Breast epithelium (tissue), 4 donors: Measurements from ENCODE around the gene THSD8. TPM values are rescaled to one million over a fixed set of nuclear protein-coding genes. Genes with fewer than 3 reads are reported as not detected.
"Not testable (repeated sequence)": the region's sequence is repeated elsewhere in the genome, so short reads cannot be mapped to it uniquely, and the experiment has no call there.

ENCODE experiments used
- DNase-seq, 2 donors: peaks; one replicate each; pipeline ENCODE4 v3.0.0-alpha.2; 2019; ENCODE audit warnings: low spot score in 2 of 2
- H3K27ac ChIP-seq, 2 donors: fragments of 200-600 bp; sonication (generic) in 1 of 2; one replicate each; pipeline ENCODE4 v1.5.1; 2016 to 2019; ENCODE audit warnings: mild to moderate bottlenecking in 1 of 2
- H3K27me3 ChIP-seq, 2 donors: fragments of 200-600 bp; sonication (generic) in 1 of 2; one replicate each; pipeline versions ENCODE4 v1.5.1 to v1.6.0; 2017 to 2019; ENCODE audit warnings: control low read depth in 1 of 2, mild to moderate bottlenecking in 1 of 2
- H3K36me3 ChIP-seq: fragments of 200-600 bp; one replicate; pipeline ENCODE4 v1.5.1; 2019
- H3K4me1 ChIP-seq, 2 donors: fragments of 200-600 bp; sonication (generic); one replicate each; pipeline ENCODE4 v1.5.1; 2016 to 2019; ENCODE audit warnings: control low read depth in 1 of 2
- H3K4me3 ChIP-seq, 3 donors: fragments of 200-600 bp; sonication (generic); 1 replicate in 2 of 3; 2 replicates in 1 of 3; pipeline ENCODE4 v1.5.1; 2016 to 2019; ENCODE audit warnings: mild to moderate bottlenecking in 3 of 3, moderate library complexity in 2 of 3
- H3K9me3 ChIP-seq, 2 donors: fragments of 200-600 bp; sonication (generic) in 1 of 2; one replicate each; pipeline ENCODE4 v1.5.1; 2016 to 2019; ENCODE audit warnings: control low read depth in 1 of 2
- POLR2A ChIP-seq: fragments of 450-650 bp; IDR thresholded peaks from one replicate; pipeline ENCODE4 v1.6.1; 2016; ENCODE audit warnings: antibody characterized with exemption, mild to moderate bottlenecking, moderate library complexity
- POLR2AphosphoS5 ChIP-seq, 3 donors: sonication (generic); formaldehyde crosslinking; IDR thresholded peaks; one replicate each; pipeline ENCODE4 v1.6.1; 2017; ENCODE audit warnings: antibody characterized with exemption in 3 of 3
- intact Hi-C: fragments of 100-400 bp; cut with DNase I; formaldehyde crosslinking; loops from one replicate; pipeline ENCODE4 v1.15.1; 2023; ENCODE audit warnings: low total_unique reads
- total RNA-seq, 3 donors: library from RNA; depleted of rRNA; stranded (reverse); fragments of >200 nt; gene quantifications; one replicate each; pipeline ENCODE4 v1.1.0, GENCODE V29; 2016
- TF ChIP-seq, protein P1 (sequence below), 3 donors: fragments of 450-650 bp; IDR thresholded peaks; one replicate each; pipeline ENCODE4 v1.5.1; 2016 to 2017; ENCODE audit warnings: antibody characterized with exemption in 3 of 3, mild to moderate bottlenecking in 3 of 3, moderate library complexity in 3 of 3

Gene THSD8
- total RNA-seq, 3 donors from 2014 or later = not detected

DNA sequence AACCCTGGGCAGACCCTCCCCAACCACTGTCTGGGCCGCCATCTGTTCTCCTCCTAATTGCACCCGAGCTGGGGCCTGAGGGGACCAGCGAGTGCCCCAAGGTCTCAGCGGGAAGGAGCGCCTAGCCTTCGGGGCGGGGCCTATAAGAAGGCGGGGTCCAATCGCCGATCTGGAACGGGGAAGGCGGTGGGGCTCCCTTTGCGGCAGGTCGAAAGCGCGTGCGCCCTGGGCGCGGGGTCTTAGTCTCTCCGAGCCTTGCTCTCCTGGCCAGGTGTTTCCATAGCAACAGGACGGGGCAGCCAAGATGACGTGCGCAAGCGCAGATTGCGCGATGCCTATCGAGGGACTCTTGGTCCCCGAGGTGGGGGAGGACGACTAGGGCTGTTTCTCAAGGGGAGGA is 39.2 kb downstream of the THSD8 start:
- Histone ChIP-seq H3K9me3 (no peaks in the 10 kb centered on the region), H3K27ac (no peak overlapping the region), H3K27me3 (peaks cover 12 to 78% of the 10 kb centered on the region in 2 donors), H3K4me3 (peak overlapping the region in 2 of 3 donors; percentile 23 to 24), H3K4me1 (peaks cover 4 to 6% of the 10 kb centered on the region in 2 donors), H3K36me3 (no peaks in the 10 kb centered on the region)
- no peak for TF ChIP-seq POLR2A
- TF ChIP-seq POLR2AphosphoS5 (IDR thresholded peaks at IDR 0.05) = no peak
- TF ChIP-seq, protein P1, sequence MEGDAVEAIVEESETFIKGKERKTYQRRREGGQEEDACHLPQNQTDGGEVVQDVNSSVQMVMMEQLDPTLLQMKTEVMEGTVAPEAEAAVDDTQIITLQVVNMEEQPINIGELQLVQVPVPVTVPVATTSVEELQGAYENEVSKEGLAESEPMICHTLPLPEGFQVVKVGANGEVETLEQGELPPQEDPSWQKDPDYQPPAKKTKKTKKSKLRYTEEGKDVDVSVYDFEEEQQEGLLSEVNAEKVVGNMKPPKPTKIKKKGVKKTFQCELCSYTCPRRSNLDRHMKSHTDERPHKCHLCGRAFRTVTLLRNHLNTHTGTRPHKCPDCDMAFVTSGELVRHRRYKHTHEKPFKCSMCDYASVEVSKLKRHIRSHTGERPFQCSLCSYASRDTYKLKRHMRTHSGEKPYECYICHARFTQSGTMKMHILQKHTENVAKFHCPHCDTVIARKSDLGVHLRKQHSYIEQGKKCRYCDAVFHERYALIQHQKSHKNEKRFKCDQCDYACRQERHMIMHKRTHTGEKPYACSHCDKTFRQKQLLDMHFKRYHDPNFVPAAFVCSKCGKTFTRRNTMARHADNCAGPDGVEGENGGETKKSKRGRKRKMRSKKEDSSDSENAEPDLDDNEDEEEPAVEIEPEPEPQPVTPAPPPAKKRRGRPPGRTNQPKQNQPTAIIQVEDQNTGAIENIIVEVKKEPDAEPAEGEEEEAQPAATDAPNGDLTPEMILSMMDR (IDR thresholded peaks at IDR 0.05) = no peak
- intact Hi-C loops = loop anchor here (10.0 kb wide), 1 partner anchor 76 kb away; no protein-coding TSS in a partner anchor
- no peak for DNase-seq

DNA sequence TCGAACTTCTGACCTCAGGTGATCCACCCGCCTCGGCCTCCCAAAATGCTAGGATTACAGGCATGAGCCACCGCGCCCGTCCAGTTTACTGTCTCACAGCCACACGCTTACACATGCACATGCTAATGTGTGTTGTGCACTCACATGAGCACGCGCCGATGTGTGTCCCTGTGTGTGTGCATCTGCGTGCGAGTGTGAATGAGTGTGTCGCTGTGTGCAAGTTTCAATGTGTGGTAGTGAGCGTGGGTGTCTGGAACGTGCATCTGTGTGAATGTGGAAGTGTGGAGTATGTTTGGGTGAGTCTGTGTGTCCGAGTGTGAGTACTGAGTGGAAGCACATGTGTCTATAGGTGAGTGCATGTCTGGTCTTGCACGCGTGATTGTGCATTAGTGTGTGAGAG is 40.6 kb downstream of the THSD8 start:
- Histone ChIP-seq H3K27ac (no peak overlapping the region), H3K9me3 (no peaks in the 10 kb centered on the region), H3K4me1 (peaks cover 4 to 11% of the 10 kb centered on the region in 2 donors), H3K36me3 (no peaks in the 10 kb centered on the region), H3K27me3 (peaks cover 12 to 66% of the 10 kb centered on the region in 2 donors), H3K4me3 (no peak overlapping the region)
- no peak for TF ChIP-seq POLR2AphosphoS5 (IDR thresholded peaks at IDR 0.05)
- TF ChIP-seq POLR2A = no peak
- TF ChIP-seq, protein P1 (IDR thresholded peaks at IDR 0.05) = no peak
- intact Hi-C loops = loop anchor here (10.0 kb wide), 1 partner anchor 78 kb away; no protein-coding TSS in a partner anchor
- no peak for DNase-seq

DNA sequence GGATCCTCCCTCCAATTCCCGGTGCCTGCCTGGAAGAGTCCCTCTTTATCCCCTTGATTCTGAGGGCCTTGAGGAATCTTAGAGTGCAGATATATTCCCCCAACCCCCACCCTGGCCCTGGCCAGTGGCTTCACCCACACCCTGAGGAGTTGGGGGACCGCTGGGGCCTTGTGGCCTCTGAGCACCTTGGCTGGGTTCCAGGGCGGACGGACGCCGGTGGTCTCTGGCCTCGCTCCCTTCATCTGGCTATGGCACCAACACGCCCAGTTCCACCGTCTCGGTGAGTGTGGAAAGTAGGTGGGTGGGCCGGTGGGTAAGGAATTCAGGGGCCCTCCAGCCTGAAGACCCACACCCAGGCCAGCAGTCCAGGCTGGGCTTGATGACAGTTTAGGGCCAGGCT is 41.5 kb downstream of the THSD8 start:
- TF ChIP-seq POLR2A (no peak), POLR2AphosphoS5 (IDR thresholded peaks at IDR 0.05) (no peak)
- TF ChIP-seq, protein P1 (IDR thresholded peaks at IDR 0.05) = no peak
- Histone ChIP-seq H3K9me3 (no peaks in the 10 kb centered on the region), H3K36me3 (no peaks in the 10 kb centered on the region), H3K27me3 (peaks cover 8 to 59% of the 10 kb centered on the region in 2 donors), H3K4me1 (peaks cover 4 to 11% of the 10 kb centered on the region in 2 donors), H3K4me3 (no peak overlapping the region), H3K27ac (no peak overlapping the region)
- DNase-seq = no peak
- intact Hi-C loops = loop anchor here (10.0 kb wide), 1 partner anchor 79 kb away; no protein-coding TSS in a partner anchor

DNA sequence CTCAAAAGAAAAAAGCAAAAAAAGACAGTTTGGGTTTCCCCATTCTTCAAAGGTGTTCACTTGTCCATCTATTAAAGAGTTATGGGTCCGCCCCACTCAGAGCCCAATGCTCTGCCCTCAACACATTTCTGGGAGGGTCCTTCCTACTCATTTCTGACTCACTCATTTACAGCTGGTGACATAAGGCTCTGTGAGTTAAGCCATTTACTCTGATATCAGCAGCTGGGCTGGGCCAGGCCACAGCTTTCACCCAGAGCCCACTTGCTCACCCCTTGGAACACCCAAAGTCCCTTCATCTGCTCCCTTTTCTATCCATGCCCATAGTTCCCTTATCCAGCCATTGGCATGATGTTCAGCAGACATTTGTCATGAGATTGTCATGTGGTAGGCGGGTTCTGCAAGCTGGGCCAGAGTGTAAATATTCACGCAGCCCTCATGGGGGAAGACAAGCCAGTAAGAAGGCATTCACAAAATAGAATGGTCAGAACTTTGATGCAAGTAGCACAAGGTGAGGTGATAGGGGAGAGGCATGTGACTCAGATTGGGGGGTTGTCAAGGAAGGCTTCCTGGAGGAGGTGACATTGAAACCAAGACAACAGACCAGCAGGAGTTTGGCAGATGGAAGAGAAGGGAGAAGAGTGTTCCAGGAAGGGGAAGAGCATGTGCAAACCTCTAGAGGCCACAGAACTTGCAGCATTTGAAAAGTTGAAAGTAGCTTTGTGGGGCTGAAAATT is 42.3 kb downstream of the THSD8 start:
- Histone ChIP-seq H3K27ac (no peak overlapping the region), H3K36me3 (no peaks in the 10 kb centered on the region), H3K4me3 (no peak overlapping the region), H3K9me3 (no peaks in the 10 kb centered on the region), H3K4me1 (peaks cover 0 to 5% of the 10 kb centered on the region in 2 donors), H3K27me3 (peaks cover 4 to 51% of the 10 kb centered on the region in 2 donors)
- intact Hi-C loops = loop anchor here (10.0 kb wide), 1 partner anchor 79 kb away; no protein-coding TSS in a partner anchor
- no peak for DNase-seq
- TF ChIP-seq, protein P1 (IDR thresholded peaks at IDR 0.05) = no peak
- TF ChIP-seq POLR2A (no peak), POLR2AphosphoS5 (IDR thresholded peaks at IDR 0.05) (no peak)

DNA sequence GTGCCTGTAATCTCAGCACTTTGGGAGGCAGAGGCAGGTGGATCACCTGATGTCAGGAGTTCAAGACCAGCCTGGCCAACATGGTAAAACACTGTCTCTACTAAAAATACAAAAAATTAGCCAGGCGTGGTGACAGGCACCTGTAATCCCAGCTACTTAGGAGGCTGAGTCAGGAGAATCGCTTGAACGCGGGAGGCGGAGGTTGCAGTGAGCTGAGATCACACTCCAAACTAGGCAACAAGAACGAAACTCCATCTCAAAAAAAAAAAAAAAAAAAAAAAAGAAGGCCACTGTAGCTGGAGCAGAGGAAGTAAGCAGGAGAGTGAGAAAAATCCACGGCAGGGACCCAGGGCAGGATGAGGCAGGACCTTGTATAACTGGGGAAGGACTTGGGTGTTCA is 44.7 kb downstream of the THSD8 start:
- H3K27me3 ChIP-seq = peaks cover 0 to 26% of the 10 kb centered on the region in 2 donors
- DNase-seq, H3K9me3 ChIP-seq, H3K4me1 ChIP-seq, H3K4me3 ChIP-seq, H3K27ac ChIP-seq, H3K36me3 ChIP-seq: not testable (repeated sequence)
- intact Hi-C loops = loop anchor here (10.0 kb wide), 1 partner anchor 82 kb away; no protein-coding TSS in a partner anchor
